HG02840 (cell line): ENCODE results near the gene CXCR4.
"Not testable (repeated sequence)": the region's sequence is repeated elsewhere in the genome, so short reads cannot be mapped to it uniquely, and the experiment has no call there.

ENCODE experiments used
- ATAC-seq: cut with Tn5 transposase; IDR thresholded peaks from one replicate; pipeline ENCODE4 v1.9.1; 2021; ENCODE audit warnings: mild to moderate bottlenecking, moderate library complexity, moderate number of reproducible peaks; ENCODE audit not compliant: unreplicated experiment, low FRiP score

Gene CXCR4

DNA sequence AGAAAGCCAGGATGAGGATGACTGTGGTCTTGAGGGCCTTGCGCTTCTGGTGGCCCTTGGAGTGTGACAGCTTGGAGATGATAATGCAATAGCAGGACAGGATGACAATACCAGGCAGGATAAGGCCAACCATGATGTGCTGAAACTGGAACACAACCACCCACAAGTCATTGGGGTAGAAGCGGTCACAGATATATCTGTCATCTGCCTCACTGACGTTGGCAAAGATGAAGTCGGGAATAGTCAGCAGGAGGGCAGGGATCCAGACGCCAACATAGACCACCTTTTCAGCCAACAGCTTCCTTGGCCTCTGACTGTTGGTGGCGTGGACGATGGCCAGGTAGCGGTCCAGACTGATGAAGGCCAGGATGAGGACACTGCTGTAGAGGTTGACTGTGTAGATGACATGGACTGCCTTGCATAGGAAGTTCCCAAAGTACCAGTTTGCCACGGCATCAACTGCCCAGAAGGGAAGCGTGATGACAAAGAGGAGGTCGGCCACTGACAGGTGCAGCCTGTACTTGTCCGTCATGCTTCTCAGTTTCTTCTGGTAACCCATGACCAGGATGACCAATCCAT lies 2.7 kb downstream of the CXCR4 start:
- ATAC-seq, result no peak

DNA sequence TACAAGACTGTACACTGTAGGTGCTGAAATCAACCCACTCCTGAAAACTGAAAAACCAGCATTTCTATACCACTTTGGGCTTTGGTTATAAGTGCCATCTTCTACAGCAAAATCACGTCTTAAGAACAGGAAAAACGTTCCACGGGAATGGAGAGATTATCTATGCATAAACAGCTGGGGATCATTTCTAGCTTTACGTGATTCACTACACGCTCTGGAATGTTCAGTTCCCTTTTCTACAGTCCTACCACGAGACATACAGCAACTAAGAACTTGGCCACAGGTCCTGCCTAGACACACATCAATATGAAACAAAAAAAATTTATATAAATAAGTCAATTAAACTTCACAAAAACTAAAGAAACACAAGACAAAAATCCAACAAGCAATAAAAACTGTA lies 3.6 kb downstream of the CXCR4 start:
- ATAC-seq, result no peak

DNA sequence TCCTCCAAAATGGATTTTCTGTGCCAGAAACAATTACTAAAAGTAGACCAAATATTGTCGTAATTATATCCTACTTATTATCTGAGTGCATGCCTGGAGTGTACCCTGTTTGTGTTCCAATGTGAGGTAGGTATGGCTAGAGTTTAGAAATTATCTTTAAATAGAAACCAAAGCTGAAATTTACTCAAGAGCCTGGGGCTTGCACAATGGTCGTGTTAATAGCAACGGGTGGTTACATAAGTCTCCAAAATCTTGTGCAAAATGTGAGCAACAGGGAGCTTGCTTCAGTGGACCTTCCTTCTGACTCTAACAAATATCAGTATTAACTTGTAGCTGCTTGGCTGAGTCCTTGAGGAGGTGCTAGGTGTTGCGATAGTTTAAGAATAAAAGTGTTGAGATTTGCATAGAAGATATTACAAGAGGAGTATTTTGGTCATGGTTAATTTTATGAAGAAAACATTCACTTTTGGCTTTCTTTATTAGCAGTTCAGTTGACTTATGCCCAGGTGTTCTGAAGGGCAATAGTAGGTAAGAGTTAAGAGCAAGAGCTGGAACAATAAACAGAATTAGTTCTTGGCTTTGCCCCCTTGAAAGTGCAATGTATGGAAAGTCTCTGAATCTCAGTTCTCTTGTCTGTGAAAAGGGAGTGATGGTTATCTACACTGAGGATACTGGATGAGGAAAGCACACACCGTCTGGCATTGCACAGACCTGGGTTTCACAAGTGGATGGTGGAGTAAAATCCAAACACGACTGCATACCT lies 4.6 kb downstream of the CXCR4 start:
- ATAC-seq, result no peak

DNA sequence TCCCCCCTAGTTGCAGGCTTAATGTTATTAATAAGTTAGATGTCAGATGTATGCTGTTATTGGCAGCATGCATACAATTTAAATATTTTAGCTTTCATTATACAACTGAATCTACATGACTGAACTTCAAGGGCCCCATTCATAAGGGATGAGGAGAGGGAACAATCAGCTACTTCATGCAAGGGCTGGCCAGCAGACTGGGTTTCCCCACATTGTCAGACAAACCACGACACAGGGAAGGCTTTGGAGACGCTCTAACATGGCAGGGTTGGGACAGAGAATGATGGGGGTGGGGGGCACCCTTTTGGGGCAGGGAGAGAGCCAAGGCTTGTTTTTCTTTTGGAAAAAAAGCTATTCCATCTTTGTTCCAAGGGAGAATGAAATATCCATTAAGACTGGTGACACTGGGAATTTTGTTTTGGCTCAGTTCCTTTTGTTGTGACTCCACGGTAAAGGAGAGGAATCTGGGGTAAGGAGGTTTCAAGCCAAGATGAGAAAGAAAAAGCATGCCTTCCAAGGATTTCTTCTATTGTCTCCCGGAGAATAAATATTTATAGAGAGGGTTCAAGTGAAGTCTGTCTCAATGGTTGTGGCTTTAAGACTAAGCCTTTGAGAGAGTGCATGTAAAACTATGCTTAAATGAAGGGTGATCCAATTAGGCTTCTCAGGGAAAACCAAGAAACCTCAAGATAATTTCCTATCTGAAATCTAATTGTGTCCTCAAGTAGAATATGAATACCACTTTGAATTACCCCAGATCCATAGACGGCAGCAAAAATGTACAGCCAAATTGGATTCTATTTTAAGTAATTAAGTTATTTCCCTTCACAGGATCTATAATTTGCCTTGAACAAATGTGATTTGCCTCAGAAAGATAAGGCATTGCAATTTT lies 5.4 kb downstream of the CXCR4 start:
- ATAC-seq, result no peak

DNA sequence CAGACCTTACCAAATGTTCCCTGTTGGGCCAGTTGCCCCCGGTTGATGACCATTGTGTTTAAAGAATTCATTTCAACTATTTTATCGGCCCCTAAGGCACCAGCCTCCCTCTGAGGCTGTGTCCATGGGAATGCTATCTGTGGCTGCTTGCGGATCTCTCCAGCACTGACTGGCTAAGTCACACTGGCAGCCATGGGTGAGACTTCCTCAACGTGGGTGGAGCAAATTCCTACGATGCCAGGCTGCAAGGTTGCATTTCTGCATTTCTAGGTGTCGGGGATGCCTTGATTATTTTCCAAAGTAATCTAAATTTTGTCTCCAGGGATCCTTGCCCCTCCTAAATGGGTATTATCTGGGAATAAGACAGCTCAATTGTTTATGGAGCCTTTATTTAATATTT lies 6.2 kb downstream of the CXCR4 start:
- ATAC-seq, result no peak

DNA sequence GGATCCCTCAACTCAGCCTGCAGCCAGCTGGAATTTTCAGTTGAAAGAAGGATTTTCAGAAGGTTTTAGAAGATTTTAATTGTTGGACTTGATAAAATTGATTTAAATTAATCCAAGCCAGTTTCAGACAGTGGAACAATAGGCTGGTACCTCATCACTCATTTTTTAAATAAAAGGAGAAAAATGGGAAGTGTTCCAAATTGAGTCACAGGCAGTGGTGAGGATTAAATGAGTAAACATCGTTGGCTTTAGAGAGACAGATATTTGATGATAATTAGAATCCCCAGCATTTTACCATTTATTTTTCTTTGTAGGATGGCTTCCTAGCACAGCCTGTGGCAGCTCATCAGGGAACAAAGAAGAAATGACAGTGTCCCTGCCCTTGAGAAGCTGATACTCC lies 7.4 kb downstream of the CXCR4 start:
- no peak for ATAC-seq

DNA sequence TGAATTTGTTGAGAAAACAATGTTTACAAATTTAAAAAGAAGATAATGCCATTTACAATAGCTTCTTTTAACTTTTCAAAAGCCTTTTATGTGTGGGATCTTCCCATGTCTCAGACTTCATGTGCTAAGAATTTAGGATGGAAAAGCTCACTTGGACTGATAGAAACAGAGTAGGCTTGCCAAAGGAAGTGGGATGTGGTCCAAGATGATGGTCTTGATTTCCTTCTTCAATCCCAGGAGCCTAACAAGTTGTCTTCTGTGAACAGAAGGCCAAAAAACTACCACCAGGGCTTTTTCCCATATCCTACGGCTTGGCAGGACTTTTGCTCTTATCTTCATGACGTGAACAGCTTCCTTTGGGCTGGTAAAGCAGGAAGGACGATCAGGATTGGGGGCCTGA lies 9.5 kb downstream of the CXCR4 start:
- ATAC-seq, result no peak

DNA sequence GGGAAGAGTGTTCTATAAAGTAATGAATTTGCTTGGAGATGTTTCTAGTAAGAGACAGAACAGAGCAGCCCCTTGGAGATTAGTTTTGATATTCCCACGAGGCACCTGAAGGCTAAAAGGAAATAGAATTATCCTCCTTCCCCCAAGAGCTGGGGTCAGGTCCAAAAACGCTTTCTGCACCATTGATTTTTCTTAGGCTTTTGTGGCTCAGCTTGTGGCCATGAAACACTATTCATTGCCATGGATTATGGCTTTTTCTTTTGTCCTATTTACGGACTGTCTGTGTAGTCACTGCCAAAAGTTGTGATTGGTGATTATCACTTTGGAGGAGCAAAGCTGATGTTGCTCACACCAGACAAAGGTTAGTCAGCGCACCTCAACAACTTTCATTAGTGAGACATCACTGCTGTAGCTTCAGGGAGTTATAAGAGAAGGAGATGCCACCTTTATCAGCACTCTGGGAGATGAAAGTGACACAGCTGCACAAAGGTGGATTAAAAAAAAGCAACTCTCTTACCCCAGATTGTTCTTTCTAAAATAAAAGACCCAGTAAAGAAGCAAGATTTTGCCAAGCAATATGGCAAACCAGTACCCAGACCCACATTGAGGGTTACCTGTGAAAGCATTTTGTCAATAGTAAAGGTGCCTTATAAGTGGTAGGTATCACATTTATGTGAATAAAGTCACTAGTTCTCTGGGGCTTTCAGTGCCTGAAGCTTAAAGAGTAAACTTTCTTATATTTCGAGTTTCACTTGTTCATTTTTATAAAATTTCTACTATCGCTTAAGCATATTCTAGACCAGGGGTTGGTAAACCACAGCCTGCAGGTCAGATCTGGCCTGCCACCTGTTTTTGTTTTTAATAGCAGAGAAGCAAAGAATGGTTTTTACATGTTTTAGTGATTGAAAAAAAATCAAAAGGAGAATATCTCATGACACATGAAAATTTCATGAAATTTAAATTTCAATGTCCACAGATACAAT lies 10.6 kb downstream of the CXCR4 start:
- no peak for ATAC-seq

DNA sequence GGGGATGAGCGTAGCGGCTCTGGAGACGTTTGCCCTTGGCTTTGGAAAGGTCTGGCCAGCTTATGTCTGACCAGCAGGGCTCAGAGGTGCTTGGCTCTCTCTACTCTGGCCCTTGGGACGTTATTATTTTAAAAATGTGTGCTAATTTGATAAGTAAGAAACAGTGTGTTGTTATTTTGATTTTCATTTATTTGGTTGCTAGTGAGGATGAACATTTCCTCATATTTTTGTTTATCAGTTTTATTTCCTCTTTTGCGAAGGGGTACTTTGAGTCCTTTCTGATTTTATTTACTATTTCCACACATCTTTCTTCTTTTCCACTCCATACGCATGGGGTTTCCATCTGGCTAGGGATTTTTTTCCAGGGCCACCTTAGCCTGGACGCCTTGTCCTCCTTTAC lies 11.4 kb downstream of the CXCR4 start:
- ATAC-seq, result no peak

DNA sequence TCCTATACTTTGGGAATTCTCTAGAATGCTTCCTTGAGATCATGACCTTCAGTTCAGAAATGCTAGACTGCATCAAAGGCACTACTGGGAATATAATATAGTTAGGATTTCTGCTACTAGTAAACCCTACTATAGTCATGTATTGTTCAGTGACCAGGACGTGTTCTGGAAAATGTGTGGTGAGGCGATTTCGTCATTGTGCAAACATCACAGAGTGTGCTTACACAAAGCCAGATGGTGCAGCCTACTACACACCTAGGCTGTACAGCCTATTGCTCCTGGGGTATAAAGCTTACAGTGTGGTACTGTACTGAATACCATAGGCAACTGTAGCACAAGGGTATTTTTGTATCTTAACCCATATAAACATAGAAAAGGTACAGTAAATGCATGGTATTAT lies 13.0 kb downstream of the CXCR4 start:
- ATAC-seq, result no peak

DNA sequence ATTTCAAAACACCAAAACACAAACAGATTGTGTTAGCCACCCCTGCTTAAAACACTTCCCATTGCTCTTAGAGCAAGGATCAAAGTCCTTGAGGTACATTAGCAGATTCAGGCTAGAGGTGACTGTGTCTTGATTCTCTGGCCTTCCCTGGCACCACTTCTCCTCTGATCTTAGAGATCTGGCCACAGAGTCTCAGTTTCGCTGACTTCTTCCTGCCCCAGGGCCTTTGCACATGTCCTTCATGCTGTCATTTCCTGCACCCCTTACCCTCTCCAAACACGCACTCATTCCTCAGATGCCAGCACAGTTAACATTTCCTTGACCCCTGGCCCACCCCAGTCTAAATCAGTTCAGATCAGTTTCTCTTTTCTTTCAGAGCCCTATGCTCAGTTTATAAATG lies 16.9 kb downstream of the CXCR4 start:
- ATAC-seq, result no peak

DNA sequence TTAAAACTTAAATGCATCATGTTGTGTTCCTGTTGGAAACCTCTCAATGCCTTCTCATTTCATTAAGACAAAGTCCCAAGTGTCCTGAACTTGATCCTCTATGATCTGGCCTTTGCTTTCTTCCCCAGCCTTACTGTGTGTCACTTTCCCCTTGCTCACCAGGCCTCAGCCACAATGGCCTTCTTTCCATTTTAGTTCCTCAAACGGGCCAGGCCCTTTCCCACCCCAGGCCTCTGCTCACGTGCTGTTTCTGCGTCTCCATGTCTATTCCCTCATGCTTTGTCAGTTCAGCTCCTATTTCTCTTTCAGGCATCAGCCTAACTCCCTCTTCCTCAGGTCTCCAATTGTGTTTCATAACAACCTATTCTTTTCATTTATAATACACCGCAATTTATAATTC lies 19.5 kb downstream of the CXCR4 start:
- no peak for ATAC-seq

DNA sequence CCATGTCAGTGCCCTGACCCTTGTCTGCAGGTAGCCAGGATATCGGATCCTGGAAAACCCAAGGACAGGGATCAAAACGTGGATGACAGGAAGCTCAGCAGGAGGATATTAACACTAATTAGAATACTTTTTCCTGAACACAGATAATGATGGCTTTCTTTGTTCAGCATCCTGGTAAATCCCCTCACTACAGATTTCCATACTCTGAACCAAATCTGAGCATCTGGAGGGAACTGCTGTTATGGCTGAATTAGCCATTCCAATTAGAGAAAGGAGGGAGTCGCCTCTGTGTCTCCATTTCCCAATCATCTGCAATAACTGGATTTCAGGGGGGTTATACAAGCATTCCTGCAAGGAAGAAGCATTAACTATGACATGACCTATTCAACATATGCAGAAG lies 24.4 kb downstream of the CXCR4 start:
- ATAC-seq, result no peak

DNA sequence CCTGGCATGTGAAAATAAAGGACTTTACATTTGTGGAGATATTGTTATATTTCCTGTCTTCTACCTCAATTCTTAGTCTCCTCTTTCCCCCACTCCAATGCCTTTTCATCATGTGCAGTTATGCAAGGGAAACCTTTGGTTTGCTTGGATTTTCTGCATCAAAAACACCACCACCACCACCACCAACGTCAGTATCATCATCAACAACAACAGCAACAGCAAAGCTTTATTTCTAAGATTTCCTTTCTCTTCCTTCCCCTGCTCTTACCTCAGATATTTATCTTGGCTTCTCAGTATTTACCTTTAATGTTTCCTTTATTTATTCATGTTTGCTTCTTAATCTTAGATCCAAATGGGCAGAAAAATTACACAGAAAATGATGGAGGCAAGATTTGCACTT lies 26.1 kb downstream of the CXCR4 start:
- ATAC-seq, result no peak

DNA sequence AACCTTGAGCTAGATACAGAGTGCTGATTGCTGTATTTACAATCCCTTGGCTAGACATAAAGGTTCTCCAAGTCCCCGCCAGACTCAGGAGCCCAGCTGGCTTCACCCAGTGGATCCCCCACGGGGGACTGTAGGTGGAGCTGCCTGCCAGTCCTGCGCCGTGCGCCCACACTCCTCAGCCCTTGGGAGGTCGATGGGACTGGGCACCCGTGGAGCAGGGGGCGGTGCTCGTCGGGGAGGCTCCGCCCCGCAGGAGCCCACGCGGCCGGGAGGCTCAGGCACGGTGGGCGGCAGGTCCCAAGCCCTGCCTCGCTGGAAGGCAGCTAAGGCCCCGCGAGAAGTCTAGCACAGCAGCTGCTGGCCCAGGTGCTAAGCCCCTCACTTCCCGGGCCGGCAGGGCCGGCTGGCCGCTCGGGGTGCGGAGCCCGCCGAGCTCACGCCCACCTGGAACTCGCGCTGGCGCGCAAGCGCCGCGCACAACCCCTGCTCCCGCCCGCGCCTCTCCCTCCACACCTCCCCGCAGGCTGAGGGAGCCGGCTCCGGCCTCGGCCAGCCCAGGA lies 30.0 kb downstream of the CXCR4 start:
- ATAC-seq, result not testable (repeated sequence)

DNA sequence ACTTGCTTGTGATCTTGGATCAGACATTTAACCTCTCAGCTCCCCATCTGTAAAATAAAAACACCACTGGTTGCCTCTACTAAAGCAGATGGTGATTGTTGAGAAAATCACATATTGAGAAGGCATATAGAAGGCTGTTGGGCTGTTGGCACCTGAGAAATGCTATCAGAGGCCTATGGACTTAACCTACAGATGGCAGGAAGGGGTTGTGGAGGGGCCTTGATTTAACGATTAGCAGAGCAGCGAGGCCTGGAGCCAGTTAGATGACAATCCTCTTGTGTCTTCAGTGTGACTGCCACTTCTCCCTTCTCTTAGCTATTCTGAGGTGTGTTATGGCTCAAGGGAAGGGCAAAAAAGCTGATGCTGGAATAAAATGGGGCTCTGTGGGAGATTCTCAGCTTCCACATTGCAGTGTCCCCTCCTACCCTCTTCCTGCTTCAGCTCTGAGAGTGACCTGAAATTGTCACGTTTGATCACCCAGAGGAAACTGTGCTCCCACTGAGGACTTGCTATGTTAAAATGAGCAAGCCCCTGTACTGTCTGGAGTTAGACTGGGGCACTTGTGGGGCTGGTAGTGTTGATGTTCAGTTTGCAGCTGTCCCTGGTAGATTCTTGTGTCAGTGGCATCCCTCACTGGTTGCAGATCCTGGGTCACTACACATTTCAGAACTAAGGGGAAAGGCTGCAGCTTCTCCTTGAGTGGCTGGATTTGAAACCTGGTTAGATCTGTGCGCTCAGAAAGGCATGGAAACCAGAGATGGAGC lies 31.5 kb downstream of the CXCR4 start:
- no peak for ATAC-seq

DNA sequence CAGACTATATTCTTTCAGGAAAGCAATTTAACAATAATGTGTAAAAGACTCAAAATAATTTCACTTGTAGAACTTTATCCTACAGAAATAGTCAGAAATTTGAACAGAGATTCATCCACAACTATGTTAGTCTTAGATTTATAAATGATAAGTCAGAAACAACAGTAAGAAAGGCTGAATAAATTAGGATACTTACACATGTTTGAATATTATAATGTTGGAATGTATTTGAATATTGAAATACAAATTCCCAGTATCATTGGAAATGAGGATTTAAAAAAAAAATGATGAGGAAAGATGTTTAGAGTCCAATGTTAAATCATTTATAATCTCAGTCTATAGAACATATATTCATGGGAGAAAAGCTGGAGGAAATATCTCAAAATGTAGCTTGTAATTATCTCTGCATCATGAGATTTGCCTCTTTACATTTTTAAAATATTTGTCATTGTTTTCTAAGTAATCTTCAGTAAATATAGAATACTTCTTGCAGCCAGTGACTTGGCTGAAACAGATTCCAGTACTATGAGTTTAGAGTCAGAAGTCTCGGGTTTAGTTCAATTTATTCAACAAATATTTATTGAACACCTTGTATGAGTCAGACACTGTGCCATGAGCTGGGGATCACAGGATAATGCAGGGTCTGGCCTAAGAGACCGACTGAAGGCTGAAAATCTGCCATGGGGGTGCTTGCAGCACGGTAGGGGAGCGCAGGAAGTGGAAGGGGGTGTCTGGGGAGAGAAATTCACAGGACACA lies 32.3 kb downstream of the CXCR4 start:
- ATAC-seq, result no peak

DNA sequence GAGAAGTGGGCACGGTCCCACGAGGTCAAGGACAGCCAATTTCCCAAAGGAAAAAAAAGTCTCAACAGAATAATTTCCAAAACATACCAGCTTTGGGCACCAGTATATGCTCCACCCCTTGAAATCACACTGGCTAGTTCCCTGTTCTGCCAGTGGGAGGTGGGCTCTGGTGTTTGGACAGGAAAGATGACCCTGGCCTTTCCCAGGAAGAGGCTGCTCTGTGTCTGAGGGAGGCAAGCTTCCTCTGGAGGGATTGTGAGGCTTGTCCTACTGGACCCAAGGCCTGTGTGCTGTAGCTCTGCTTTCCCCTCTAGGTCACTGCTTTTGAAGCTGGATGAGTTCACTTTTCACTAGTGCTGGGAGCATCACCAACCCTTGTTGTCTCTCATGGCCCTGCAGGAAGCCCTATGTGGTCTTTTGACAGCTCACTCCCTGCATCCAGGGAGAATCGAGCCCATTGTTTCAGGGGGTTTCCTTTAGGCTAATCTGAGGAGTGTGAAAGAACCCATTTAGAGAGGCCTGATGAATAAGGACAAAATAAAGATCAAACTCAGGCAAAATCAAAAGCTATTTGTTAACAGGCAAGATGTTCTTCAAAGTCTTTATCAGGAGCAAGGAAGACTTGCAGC lies 36.3 kb downstream of the CXCR4 start:
- ATAC-seq, result no peak
